SK-N-SH (cell line): ENCODE results near the gene ISYNA1. TPM values are rescaled to one million over a fixed set of nuclear protein-coding genes. Genes with fewer than 3 reads are reported as not detected.

ENCODE experiments used
- CTCF ChIA-PET: fragments of 300-600, 350-600 bp; formaldehyde crosslinking; extraction: SDS; loops from one replicate; lab custom pipeline; 2021; lab: Yijun Ruan, JAX
- POLR2A ChIA-PET: fragments of 350-600 bp; sonication (Branson Sonifier 250); formaldehyde crosslinking; extraction: SDS; loops from one replicate; lab custom pipeline; 2020; ENCODE audit warnings: antibody characterized with exemption, inconsistent platforms; lab: Yijun Ruan, JAX
- DNase-seq: peaks from one replicate; pipeline ENCODE4 v3.0.0; 2012
- H2AFZ ChIP-seq: fragments of 200-600 bp; sonication (generic); 2 replicates; pipeline ENCODE4 v1.8.1; 2016; ENCODE audit warnings: antibody characterized with exemption, mild to moderate bottlenecking, low read depth
- H3F3A ChIP-seq: fragments of 200-600 bp; sonication (generic); replicated peaks from 2 replicates; pipeline ENCODE3; 2016; ENCODE audit warnings: antibody characterized with exemption, mild to moderate bottlenecking; ENCODE audit not compliant: insufficient read depth
- H3K27ac ChIP-seq, 2 experiments: fragments of 200-500 bp in 1 of 2; fragments of 200-600 bp in 1 of 2; sonication (Bioruptor generic) in 1 of 2; sonication (generic), shearing (Covaris generic) in 1 of 2; 2 replicates each; pipeline versions ENCODE4 v1.5.1 to v1.6.1; 2014 to 2016; ENCODE audit warnings: low read depth in 2 of 2, inconsistent platforms in 1 of 2, low read length in 1 of 2, mild to moderate bottlenecking in 1 of 2, mixed read lengths in 1 of 2
- H3K27me3 ChIP-seq: fragments of 200-600 bp; sonication (generic), shearing (Covaris generic); 2 replicates; pipeline ENCODE4 v1.6.1; 2016; ENCODE audit warnings: mixed run types; ENCODE audit not compliant: insufficient read depth
- H3K36me3 ChIP-seq, 2 experiments: fragments of 200-500 bp in 1 of 2; fragments of 200-600 bp in 1 of 2; sonication (Bioruptor generic) in 1 of 2; sonication (generic) in 1 of 2; replicated peaks in 1 of 2; 2 replicates each; pipeline versions ENCODE3 to v1.5.1; 2014 to 2016; ENCODE audit warnings: low read length in 1 of 2, mild to moderate bottlenecking in 1 of 2; ENCODE audit not compliant: insufficient read depth in 2 of 2, control insufficient read depth in 1 of 2
- H3K4me1 ChIP-seq, 2 experiments: fragments of 200-500 bp in 1 of 2; fragments of 200-600 bp in 1 of 2; sonication (Bioruptor generic) in 1 of 2; sonication (generic), shearing (Covaris generic) in 1 of 2; 2 replicates each; pipeline versions ENCODE4 v1.5.1 to v1.6.1; 2014 to 2016; ENCODE audit warnings: low read depth in 1 of 2, low read length in 1 of 2, mixed run types in 1 of 2; ENCODE audit not compliant: insufficient read depth in 2 of 2, control insufficient read depth in 1 of 2
- H3K4me2 ChIP-seq: fragments of 200-600 bp; sonication (generic), shearing (Covaris generic); 2 replicates; pipeline ENCODE4 v1.6.1; 2017; ENCODE audit warnings: mixed run types
- H3K4me3 ChIP-seq, 2 experiments: fragments of 200-500 bp in 1 of 2; fragments of 200-600 bp in 1 of 2; sonication (Bioruptor generic) in 1 of 2; sonication (generic), shearing (Covaris generic) in 1 of 2; 2 replicates each; pipeline versions ENCODE4 v1.5.1 to v1.8.1; 2014 to 2016; ENCODE audit warnings: low read depth in 2 of 2, inconsistent platforms in 1 of 2, low read length in 1 of 2, mild to moderate bottlenecking in 1 of 2, mixed read lengths in 1 of 2, moderate library complexity in 1 of 2
- H3K79me2 ChIP-seq: fragments of 200-600 bp; sonication (generic); 2 replicates; pipeline ENCODE4 v1.8.1; 2017; ENCODE audit warnings: mild to moderate bottlenecking; ENCODE audit not compliant: insufficient read depth
- H3K9ac ChIP-seq: fragments of 200-600 bp; sonication (generic); 2 replicates; pipeline ENCODE4 v1.6.1; 2017; ENCODE audit warnings: mixed run types
- H3K9me2 ChIP-seq: fragments of 200-600 bp; sonication (generic); 2 replicates; pipeline ENCODE4 v1.6.1; 2017; ENCODE audit warnings: mixed run types
- H3K9me3 ChIP-seq: fragments of 200-600 bp; sonication (generic); 2 replicates; pipeline ENCODE4 v1.6.1; 2017; ENCODE audit warnings: mixed run types, mild to moderate bottlenecking, moderate library complexity
- H4K20me1 ChIP-seq: fragments of 200-600 bp; sonication (generic); 2 replicates; pipeline ENCODE4 v1.6.1; 2017; ENCODE audit warnings: mild to moderate bottlenecking, mixed run types; ENCODE audit not compliant: insufficient read depth
- CHD2 ChIP-seq: fragments of 150-350 bp; IDR thresholded peaks from 2 replicates; pipeline ENCODE4 v1.6.1; 2018; ENCODE audit warnings: low read length; ENCODE audit not compliant: partially characterized antibody
- ELF1 ChIP-seq: IDR thresholded peaks from 2 replicates; pipeline ENCODE4 v1.4.0; 2012
- EP300 ChIP-seq, 2 experiments: IDR thresholded peaks; 2 replicates each; pipeline versions ENCODE4 v1.4.0 to v1.6.1; 2012; ENCODE audit warnings: borderline replicate concordance in 1 of 2, low read depth in 1 of 2, low read length in 1 of 2
- EZH2phosphoT487 ChIP-seq: fragments of 200-600 bp; sonication (generic); IDR thresholded peaks from 2 replicates; pipeline ENCODE4 v1.6.1; 2017; ENCODE audit warnings: low read depth, mixed run types, mild to moderate bottlenecking, antibody characterized with exemption, moderate library complexity, borderline replicate concordance
- FOSL2 ChIP-seq: IDR thresholded peaks from 2 replicates; pipeline ENCODE4 v1.4.0; 2012; ENCODE audit warnings: low read depth, mild to moderate bottlenecking, moderate library complexity, borderline replicate concordance
- FOXM1 ChIP-seq: IDR thresholded peaks from 2 replicates; pipeline ENCODE4 v1.4.0; 2012; ENCODE audit warnings: low read depth, mild to moderate bottlenecking
- JUND ChIP-seq: IDR thresholded peaks from 2 replicates; pipeline ENCODE4 v1.4.0; 2012
- MEF2A ChIP-seq: IDR thresholded peaks from 2 replicates; pipeline ENCODE4 v1.4.0; 2012; ENCODE audit warnings: low read depth, borderline replicate concordance
- NFIC ChIP-seq: IDR thresholded peaks from 2 replicates; pipeline ENCODE4 v1.4.0; 2012; ENCODE audit warnings: borderline replicate concordance
- NRF1 ChIP-seq: IDR thresholded peaks from 2 replicates; pipeline ENCODE4 v1.6.1; 2012; ENCODE audit warnings: low read depth, mild to moderate bottlenecking, low read length
- RCOR1 ChIP-seq: fragments of 150-350 bp; IDR thresholded peaks from 2 replicates; pipeline ENCODE4 v1.6.1; 2017; ENCODE audit warnings: antibody characterized with exemption, low read length
- SIN3A ChIP-seq: IDR thresholded peaks from 2 replicates; pipeline ENCODE4 v1.6.1; 2012; ENCODE audit warnings: low read depth, mild to moderate bottlenecking, low read length, moderate library complexity, borderline replicate concordance
- SMC3 ChIP-seq: IDR thresholded peaks from 2 replicates; pipeline ENCODE4 v1.6.1; 2012; ENCODE audit warnings: low read depth, low read length, improper control_type of control experiment
- TAF1 ChIP-seq: IDR thresholded peaks from 2 replicates; pipeline ENCODE4 v1.6.1; 2012; ENCODE audit warnings: low read depth, mild to moderate bottlenecking, low read length, moderate library complexity, borderline replicate concordance
- TCF12 ChIP-seq: IDR thresholded peaks from 2 replicates; pipeline ENCODE4 v1.4.0; 2012
- TEAD4 ChIP-seq: IDR thresholded peaks from 2 replicates; pipeline ENCODE4 v1.4.0; 2012; ENCODE audit warnings: mild to moderate bottlenecking, borderline replicate concordance; ENCODE audit not compliant: insufficient read depth
- WGBS: methylation state at CpG from one replicate; pipeline ENCODE4 v1.1.6; 2017; ENCODE audit warnings: low lambda C conversion rate; 5-methylcytosine and 5-hydroxymethylcytosine counted together
- polyA plus RNA-seq, 3 experiments: library from polyadenylated mRNA; depleted of rRNA; stranded (reverse); fragments of >200 nt; gene quantifications; 2 replicates each; pipeline ENCODE4 v1.2.3, GENCODE V29; 2012
- TF ChIP-seq, protein P1 (sequence below): IDR thresholded peaks from 2 replicates; pipeline ENCODE4 v1.4.0; 2012; ENCODE audit warnings: low read depth, borderline replicate concordance
- TF ChIP-seq, protein P2 (sequence below): fragments of 150-350 bp; IDR thresholded peaks from 2 replicates; pipeline ENCODE4 v1.6.1; 2017; ENCODE audit warnings: antibody characterized with exemption, low read length, low read depth, borderline replicate concordance
- TF ChIP-seq, protein P3 (sequence below): IDR thresholded peaks from 2 replicates; pipeline ENCODE4; 2012
- TF ChIP-seq, protein P4 (sequence below): IDR thresholded peaks from 2 replicates; pipeline ENCODE4 v1.6.1; 2012; ENCODE audit warnings: mild to moderate bottlenecking, low read depth, low read length, moderate library complexity
- TF ChIP-seq, protein P5 (sequence below): IDR thresholded peaks from 2 replicates; pipeline ENCODE4 v1.4.0; 2012; ENCODE audit warnings: low read depth
- TF ChIP-seq, protein P6 (sequence below): fragments of 150-350 bp; IDR thresholded peaks from 2 replicates; pipeline ENCODE4 v1.6.1; 2016; ENCODE audit warnings: mild to moderate bottlenecking, low read depth, low read length

ISYNA1 gene
- polyA plus RNA-seq, 1 of the 3 experiments (the other 2 are of a cell fraction): 48.0 TPM

DNA sequence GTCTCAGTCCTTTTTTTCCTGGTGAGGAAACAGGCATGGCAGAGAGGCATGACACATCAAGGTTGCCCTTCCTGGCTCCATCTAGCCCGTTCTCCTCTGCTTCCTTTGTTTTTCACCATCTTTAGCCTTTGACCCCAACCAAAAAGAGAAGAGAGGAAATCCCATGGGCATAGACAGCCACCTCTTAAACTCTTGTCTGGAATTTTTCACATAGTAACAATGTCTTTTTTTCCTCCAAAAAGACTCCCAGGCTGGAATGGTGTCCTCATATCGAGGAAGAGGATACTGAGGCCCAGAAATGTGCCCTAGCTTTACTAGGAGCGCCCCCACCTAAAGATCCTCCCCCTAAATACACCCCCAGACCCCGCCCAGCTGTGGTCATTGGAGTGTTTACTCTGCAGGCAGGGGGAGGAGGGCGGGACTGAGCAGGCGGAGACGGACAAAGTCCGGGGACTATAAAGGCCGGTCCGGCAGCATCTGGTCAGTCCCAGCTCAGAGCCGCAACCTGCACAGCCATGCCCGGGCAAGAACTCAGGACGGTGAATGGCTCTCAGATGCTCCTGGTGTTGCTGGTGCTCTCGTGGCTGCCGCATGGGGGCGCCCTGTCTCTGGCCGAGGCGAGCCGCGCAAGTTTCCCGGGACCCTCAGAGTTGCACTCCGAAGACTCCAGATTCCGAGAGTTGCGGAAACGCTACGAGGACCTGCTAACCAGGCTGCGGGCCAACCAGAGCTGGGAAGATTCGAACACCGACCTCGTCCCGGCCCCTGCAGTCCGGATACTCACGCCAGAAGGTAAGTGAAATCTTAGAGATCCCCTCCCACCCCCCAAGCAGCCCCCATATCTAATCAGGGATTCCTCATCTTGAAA, 52.0 kb downstream of the ISYNA1 start, which contains the start of gene GDF15:
TSS of gene GDF15 (plus strand) at position 484 of the 868 bp plus-strand sequence. CDS start at position 516, 32 bp downstream.
- H3K9me3 ChIP-seq: no peaks in the 10 kb centered on the region
- H3K4me1 ChIP-seq: peaks cover 0 to 9% of the 10 kb centered on the region in 2 experiments; a peak in 1 of 4 replicates
- 47% methylated on average over 24 of the region's 33 CpGs for WGBS
- peak; percentile 76 for DNase-seq
- no peak within 1 kb of the TSS for H2AFZ ChIP-seq
- no peaks in the 10 kb centered on the region for H3K9me2 ChIP-seq
- no peaks in the 10 kb centered on the region for H3K27me3 ChIP-seq
- peak within 1 kb of the TSS; percentile 82 for H3K4me2 ChIP-seq
- peak within 1 kb of the TSS; percentile 51 to 60 for H3K4me3 ChIP-seq
- H4K20me1 ChIP-seq: no peaks in the 10 kb centered on the region; the same call in 1 of the 2 replicates
- peaks cover 9% of the 10 kb centered on the region for H3K79me2 ChIP-seq
- H3K27ac ChIP-seq: peak within 1 kb of the TSS; percentile 23 to 24; a peak in 3 of 4 replicates
- H3K9ac ChIP-seq: peak within 1 kb of the TSS; percentile 39
- H3F3A ChIP-seq: peaks cover 18% of the 10 kb centered on the region
- CTCF ChIA-PET: interaction anchor here (0.6 to 8.6 kb wide), 14 partner anchors 10 to 46 kb away, joined by 3 to 160 read pairs (median 4); partner anchors contain the start of gene SSBP4
- POLR2A ChIA-PET: no interaction called here
- H3K36me3 ChIP-seq: peaks cover 3 to 6% of the 10 kb centered on the region in 2 experiments
- TF ChIP-seq ELF1: no peak
- peak; percentile 54; the same call in 1 of the 2 replicates for TF ChIP-seq SIN3A
- TF ChIP-seq, protein P1, sequence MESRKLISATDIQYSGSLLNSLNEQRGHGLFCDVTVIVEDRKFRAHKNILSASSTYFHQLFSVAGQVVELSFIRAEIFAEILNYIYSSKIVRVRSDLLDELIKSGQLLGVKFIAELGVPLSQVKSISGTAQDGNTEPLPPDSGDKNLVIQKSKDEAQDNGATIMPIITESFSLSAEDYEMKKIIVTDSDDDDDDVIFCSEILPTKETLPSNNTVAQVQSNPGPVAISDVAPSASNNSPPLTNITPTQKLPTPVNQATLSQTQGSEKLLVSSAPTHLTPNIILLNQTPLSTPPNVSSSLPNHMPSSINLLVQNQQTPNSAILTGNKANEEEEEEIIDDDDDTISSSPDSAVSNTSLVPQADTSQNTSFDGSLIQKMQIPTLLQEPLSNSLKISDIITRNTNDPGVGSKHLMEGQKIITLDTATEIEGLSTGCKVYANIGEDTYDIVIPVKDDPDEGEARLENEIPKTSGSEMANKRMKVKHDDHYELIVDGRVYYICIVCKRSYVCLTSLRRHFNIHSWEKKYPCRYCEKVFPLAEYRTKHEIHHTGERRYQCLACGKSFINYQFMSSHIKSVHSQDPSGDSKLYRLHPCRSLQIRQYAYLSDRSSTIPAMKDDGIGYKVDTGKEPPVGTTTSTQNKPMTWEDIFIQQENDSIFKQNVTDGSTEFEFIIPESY: no peak
- TF ChIP-seq, protein P2, sequence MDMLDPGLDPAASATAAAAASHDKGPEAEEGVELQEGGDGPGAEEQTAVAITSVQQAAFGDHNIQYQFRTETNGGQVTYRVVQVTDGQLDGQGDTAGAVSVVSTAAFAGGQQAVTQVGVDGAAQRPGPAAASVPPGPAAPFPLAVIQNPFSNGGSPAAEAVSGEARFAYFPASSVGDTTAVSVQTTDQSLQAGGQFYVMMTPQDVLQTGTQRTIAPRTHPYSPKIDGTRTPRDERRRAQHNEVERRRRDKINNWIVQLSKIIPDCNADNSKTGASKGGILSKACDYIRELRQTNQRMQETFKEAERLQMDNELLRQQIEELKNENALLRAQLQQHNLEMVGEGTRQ: no peak
- TF ChIP-seq MEF2A: no peak
- no peak for TF ChIP-seq JUND
- TF ChIP-seq SMC3: peak; percentile 28; the same call in 1 of the 2 replicates
- no peak for TF ChIP-seq EP300 (IDR thresholded peaks at IDR 0.05; ENCODE audit: borderline replicate concordance in 1 of 2, low read depth in 1 of 2, low read length in 1 of 2)
- TF ChIP-seq, protein P3, sequence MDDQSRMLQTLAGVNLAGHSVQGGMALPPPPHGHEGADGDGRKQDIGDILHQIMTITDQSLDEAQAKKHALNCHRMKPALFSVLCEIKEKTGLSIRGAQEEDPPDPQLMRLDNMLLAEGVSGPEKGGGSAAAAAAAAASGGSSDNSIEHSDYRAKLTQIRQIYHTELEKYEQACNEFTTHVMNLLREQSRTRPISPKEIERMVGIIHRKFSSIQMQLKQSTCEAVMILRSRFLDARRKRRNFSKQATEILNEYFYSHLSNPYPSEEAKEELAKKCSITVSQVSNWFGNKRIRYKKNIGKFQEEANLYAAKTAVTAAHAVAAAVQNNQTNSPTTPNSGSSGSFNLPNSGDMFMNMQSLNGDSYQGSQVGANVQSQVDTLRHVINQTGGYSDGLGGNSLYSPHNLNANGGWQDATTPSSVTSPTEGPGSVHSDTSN: no peak
- TF ChIP-seq CHD2: no peak
- TF ChIP-seq FOSL2: no peak
- TF ChIP-seq, protein P4, sequence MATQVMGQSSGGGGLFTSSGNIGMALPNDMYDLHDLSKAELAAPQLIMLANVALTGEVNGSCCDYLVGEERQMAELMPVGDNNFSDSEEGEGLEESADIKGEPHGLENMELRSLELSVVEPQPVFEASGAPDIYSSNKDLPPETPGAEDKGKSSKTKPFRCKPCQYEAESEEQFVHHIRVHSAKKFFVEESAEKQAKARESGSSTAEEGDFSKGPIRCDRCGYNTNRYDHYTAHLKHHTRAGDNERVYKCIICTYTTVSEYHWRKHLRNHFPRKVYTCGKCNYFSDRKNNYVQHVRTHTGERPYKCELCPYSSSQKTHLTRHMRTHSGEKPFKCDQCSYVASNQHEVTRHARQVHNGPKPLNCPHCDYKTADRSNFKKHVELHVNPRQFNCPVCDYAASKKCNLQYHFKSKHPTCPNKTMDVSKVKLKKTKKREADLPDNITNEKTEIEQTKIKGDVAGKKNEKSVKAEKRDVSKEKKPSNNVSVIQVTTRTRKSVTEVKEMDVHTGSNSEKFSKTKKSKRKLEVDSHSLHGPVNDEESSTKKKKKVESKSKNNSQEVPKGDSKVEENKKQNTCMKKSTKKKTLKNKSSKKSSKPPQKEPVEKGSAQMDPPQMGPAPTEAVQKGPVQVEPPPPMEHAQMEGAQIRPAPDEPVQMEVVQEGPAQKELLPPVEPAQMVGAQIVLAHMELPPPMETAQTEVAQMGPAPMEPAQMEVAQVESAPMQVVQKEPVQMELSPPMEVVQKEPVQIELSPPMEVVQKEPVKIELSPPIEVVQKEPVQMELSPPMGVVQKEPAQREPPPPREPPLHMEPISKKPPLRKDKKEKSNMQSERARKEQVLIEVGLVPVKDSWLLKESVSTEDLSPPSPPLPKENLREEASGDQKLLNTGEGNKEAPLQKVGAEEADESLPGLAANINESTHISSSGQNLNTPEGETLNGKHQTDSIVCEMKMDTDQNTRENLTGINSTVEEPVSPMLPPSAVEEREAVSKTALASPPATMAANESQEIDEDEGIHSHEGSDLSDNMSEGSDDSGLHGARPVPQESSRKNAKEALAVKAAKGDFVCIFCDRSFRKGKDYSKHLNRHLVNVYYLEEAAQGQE: peak; percentile 58; the same call in 1 of the 2 replicates
- no peak for TF ChIP-seq RCOR1
- no peak for TF ChIP-seq TCF12
- TF ChIP-seq EZH2phosphoT487: no peak
- TF ChIP-seq, protein P5, sequence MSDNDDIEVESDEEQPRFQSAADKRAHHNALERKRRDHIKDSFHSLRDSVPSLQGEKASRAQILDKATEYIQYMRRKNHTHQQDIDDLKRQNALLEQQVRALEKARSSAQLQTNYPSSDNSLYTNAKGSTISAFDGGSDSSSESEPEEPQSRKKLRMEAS: no peak
- TF ChIP-seq NRF1: no peak
- peak; percentile 89 for TF ChIP-seq TAF1
- TF ChIP-seq NFIC: no peak
- TF ChIP-seq FOXM1: no peak
- TF ChIP-seq, protein P6, sequence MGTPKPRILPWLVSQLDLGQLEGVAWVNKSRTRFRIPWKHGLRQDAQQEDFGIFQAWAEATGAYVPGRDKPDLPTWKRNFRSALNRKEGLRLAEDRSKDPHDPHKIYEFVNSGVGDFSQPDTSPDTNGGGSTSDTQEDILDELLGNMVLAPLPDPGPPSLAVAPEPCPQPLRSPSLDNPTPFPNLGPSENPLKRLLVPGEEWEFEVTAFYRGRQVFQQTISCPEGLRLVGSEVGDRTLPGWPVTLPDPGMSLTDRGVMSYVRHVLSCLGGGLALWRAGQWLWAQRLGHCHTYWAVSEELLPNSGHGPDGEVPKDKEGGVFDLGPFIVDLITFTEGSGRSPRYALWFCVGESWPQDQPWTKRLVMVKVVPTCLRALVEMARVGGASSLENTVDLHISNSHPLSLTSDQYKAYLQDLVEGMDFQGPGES: no peak
- no peak for TF ChIP-seq TEAD4
